Measurements from ENCODE around the gene HSPA12A. TPM values are rescaled to one million over a fixed set of nuclear protein-coding genes. Genes with fewer than 3 reads are reported as not detected.
"Not testable (repeated sequence)": the region's sequence is repeated elsewhere in the genome, so short reads cannot be mapped to it uniquely, and the experiment has no call there.

Gene HSPA12A
- total and polyA plus RNA-seq, 4 donors = 2.0 to 9.8 (median 5.0) TPM

DNA sequence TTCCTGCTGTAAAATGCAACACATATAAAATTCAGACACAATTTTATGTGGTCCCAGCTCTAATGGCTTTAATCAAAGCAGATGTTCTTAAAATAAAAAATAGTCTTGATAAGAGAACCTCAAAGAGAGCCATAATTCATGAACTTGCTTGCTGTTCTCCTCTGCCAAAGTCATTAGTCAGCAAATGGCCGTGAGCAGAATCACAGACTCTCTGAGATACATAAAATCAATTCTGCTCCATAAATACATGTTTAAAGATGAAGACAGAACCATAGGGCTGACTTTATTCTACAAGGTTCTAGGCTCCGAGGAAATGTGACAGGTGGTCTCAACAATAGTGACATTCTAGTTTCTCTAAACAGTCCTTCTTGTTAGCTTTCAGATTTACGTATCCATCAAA lies 29.8 kb downstream of the HSPA12A start:
- Histone ChIP-seq H3K4me3 (no peak overlapping the region), H3K27ac (ENCODE audit: low read depth in 1 of 2, low read length in 1 of 2) (no peak overlapping the region), H3K9ac (ENCODE audit: insufficient read depth in 1 of 2, low read length in 2 of 2) (no peak overlapping the region), H3K27me3 (ENCODE audit: control insufficient read depth in 3 of 3, insufficient read depth in 3 of 3, low read length in 2 of 3) (no peaks in the 10 kb centered on the region), H3K36me3 (ENCODE audit: control insufficient read depth in 4 of 4, insufficient read depth in 4 of 4, low read length in 4 of 4) (no peaks in the 10 kb centered on the region), H3K4me1 (ENCODE audit: control insufficient read depth in 5 of 5, insufficient read depth in 5 of 5, low read length in 5 of 5) (peaks cover 0 to 6% (median 0%) of the 10 kb centered on the region in 5 donors), H3K9me3 (ENCODE audit: control insufficient read depth in 4 of 4, insufficient read depth in 3 of 4, low read length in 3 of 4) (no peaks in the 10 kb centered on the region)
- WGBS, 2 donors = 78 to 87% methylated on average over 3 of the region's 3 CpGs
- DNase-seq = no peak
- TF ChIP-seq, protein P1, sequence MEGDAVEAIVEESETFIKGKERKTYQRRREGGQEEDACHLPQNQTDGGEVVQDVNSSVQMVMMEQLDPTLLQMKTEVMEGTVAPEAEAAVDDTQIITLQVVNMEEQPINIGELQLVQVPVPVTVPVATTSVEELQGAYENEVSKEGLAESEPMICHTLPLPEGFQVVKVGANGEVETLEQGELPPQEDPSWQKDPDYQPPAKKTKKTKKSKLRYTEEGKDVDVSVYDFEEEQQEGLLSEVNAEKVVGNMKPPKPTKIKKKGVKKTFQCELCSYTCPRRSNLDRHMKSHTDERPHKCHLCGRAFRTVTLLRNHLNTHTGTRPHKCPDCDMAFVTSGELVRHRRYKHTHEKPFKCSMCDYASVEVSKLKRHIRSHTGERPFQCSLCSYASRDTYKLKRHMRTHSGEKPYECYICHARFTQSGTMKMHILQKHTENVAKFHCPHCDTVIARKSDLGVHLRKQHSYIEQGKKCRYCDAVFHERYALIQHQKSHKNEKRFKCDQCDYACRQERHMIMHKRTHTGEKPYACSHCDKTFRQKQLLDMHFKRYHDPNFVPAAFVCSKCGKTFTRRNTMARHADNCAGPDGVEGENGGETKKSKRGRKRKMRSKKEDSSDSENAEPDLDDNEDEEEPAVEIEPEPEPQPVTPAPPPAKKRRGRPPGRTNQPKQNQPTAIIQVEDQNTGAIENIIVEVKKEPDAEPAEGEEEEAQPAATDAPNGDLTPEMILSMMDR (IDR thresholded peaks at IDR 0.05; ENCODE audit: control extremely low read depth, extremely low read depth) = no peak
- no peak for ATAC-seq (ENCODE audit: insufficient read depth, low FRiP score)

DNA sequence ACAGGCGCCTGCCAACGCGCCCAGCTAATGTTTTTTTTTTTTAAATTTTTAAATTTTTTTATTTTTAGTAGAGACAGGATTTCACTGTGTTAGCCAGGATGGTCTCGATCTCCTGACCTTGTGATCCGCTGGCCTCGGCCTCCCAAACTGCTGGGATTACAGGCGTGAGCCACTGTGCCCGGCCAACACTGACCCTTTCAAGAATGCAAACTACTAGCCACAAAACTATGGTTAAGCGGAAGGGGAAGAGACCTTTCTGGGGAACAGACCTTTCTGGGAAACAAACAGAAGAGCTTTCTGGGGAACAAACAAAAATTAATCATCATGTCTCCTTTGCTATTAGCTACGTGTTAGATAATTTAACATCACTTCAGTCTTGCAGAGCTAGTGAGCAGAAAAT lies 30.6 kb downstream of the HSPA12A start:
- H3K9ac ChIP-seq (ENCODE audit: insufficient read depth in 1 of 2, low read length in 2 of 2); H3K4me3 ChIP-seq; H3K27ac ChIP-seq (ENCODE audit: low read depth in 1 of 2, low read length in 1 of 2); H3K4me1 ChIP-seq (ENCODE audit: control insufficient read depth in 5 of 5, insufficient read depth in 5 of 5, low read length in 5 of 5); H3K9me3 ChIP-seq (ENCODE audit: control insufficient read depth in 4 of 4, insufficient read depth in 3 of 4, low read length in 3 of 4); H3K27me3 ChIP-seq (ENCODE audit: control insufficient read depth in 3 of 3, insufficient read depth in 3 of 3, low read length in 2 of 3); ATAC-seq (ENCODE audit: insufficient read depth, low FRiP score); DNase-seq; H3K36me3 ChIP-seq (ENCODE audit: control insufficient read depth in 4 of 4, insufficient read depth in 4 of 4, low read length in 4 of 4): not testable (repeated sequence)
- 85 to 86% methylated on average over 10 of the region's 10 CpGs for WGBS, 2 donors

DNA sequence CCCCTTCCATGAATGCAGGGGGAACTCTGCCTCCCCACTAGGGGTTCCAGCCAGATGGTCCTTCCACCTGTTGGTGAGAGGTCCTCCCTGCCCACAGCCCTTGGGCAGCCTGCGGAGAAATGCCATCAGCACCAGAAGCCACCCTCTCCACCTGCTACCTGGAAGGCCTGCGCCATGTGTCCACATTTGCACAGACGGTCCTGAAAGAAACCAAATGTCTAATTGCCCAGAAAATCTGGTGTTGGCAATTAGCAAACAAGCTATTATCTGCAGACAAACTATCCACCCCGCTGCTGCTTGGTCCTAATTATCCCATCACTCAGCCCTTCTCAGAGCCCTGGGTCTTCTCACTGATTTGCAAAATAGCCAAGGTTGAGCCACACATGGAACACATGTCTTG lies 32.3 kb downstream of the HSPA12A start:
- H3K9me3 ChIP-seq (ENCODE audit: control insufficient read depth in 4 of 4, insufficient read depth in 3 of 4, low read length in 3 of 4) = no peaks in the 10 kb centered on the region
- no peaks in the 10 kb centered on the region for H3K4me1 ChIP-seq (ENCODE audit: control insufficient read depth in 5 of 5, insufficient read depth in 5 of 5, low read length in 5 of 5)
- no peak overlapping the region for H3K9ac ChIP-seq (ENCODE audit: insufficient read depth in 1 of 2, low read length in 2 of 2)
- no peaks in the 10 kb centered on the region for H3K36me3 ChIP-seq (ENCODE audit: control insufficient read depth in 4 of 4, insufficient read depth in 4 of 4, low read length in 4 of 4)
- no peaks in the 10 kb centered on the region for H3K27me3 ChIP-seq (ENCODE audit: control insufficient read depth in 3 of 3, insufficient read depth in 3 of 3, low read length in 2 of 3)
- H3K27ac ChIP-seq (ENCODE audit: low read depth in 1 of 2, low read length in 1 of 2) = no peak overlapping the region
- ATAC-seq (ENCODE audit: insufficient read depth, low FRiP score) (no peak), DNase-seq (no peak)
- 90 to 93% methylated on average over 4 of the region's 4 CpGs for WGBS, 2 donors
- H3K4me3 ChIP-seq = no peak overlapping the region
- TF ChIP-seq, protein P1 (IDR thresholded peaks at IDR 0.05; ENCODE audit: control extremely low read depth, extremely low read depth) = no peak

- Histone ChIP-seq H3K9ac (ENCODE audit: insufficient read depth in 1 of 2, low read length in 2 of 2) (no peak overlapping the region), H3K27ac (ENCODE audit: low read depth in 1 of 2, low read length in 1 of 2) (no peak overlapping the region), H3K4me1 (ENCODE audit: control insufficient read depth in 5 of 5, insufficient read depth in 5 of 5, low read length in 5 of 5) (no peaks in the 10 kb centered on the region), H3K36me3 (ENCODE audit: control insufficient read depth in 4 of 4, insufficient read depth in 4 of 4, low read length in 4 of 4) (no peaks in the 10 kb centered on the region), H3K27me3 (ENCODE audit: control insufficient read depth in 3 of 3, insufficient read depth in 3 of 3, low read length in 2 of 3) (no peaks in the 10 kb centered on the region), H3K4me3 (no peak overlapping the region), H3K9me3 (ENCODE audit: control insufficient read depth in 4 of 4, insufficient read depth in 3 of 4, low read length in 3 of 4) (no peaks in the 10 kb centered on the region)
- TF ChIP-seq, protein P1 (IDR thresholded peaks at IDR 0.05; ENCODE audit: control extremely low read depth, extremely low read depth) = no peak
- WGBS, 2 donors = 83 to 93% methylated on average over 4 of the region's 4 CpGs
- ATAC-seq (ENCODE audit: insufficient read depth, low FRiP score) (no peak), DNase-seq (no peak)
Measured at GRCh38 chr10:116708877-116709276, 33.5 kb downstream of the HSPA12A start.
